GM19025 (cell line): ENCODE data around the gene TOX3.

Source experiments
- ATAC-seq: cut with Tn5 transposase; IDR thresholded peaks from one replicate; pipeline ENCODE4 v1.9.1; 2021; ENCODE audit warnings: mild to moderate bottlenecking, low read depth, moderate library complexity; ENCODE audit not compliant: unreplicated experiment

Gene TOX3

DNA sequence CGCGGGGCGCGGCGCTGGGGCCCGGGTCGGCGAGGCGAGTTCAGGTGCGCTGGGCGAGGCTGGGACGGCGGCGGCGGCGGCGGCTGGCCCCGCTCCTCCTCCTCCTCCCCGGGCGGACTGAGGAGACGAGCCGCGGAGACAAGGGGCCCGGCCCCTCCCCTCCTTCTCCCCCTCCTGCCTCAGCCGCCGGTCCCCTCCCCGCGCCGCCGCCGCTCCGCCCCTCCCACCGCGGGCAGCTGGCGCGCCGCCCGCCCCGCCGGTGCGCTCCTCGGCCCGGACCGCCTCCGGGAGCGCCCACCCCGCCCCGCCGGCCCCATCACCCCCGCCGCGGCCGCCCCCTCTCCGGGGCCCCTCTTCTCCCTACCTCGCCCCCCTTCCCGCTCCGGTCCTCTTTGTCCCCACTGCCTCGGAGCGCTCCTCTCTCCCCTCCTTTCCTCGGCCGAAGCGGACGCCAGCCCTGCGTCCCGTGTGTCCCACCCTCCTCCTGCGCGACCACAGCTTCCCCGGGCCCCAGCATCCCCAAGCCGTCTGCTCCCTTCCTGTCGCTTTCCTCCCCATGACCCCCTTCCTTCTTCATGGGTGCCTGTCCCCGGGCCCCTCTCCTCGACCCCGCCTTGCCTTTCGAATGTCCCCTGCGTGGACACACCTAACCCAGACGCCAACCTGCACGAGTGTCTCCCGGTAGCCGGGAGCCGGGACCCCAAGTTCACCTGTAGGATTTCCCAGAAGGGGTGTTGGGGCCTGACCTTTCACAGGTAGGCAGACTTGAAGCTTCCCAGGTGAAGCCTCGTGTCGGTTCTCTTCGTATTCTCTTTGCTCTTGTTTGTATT, at the start of gene TOX3:
Gene TOX3, minus strand, starts transcription at position 140 of the 830 bp plus-strand sequence. CDS start 420 bp downstream, outside the sequence.
- ATAC-seq: no peak

DNA sequence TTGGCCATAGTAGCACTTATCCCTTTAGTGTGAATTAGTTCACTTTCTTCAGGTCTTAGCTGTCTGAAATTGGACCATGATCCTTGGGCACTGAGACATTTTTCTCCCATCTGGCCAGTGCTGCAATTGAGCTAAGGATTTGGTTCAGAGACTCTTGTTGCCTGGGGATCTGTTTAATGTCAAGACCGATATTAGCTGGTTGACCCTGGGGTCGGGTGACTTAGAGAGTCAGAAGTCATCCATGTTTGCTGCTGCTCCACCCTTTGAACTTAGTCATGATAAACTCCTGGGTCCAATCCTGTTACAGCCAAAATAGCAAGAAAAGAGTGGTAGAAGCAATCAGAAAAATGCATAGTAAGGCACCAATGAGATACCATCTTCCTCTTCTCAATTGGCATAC, 45.8 kb upstream of the TOX3 start:
- no peak for ATAC-seq

DNA sequence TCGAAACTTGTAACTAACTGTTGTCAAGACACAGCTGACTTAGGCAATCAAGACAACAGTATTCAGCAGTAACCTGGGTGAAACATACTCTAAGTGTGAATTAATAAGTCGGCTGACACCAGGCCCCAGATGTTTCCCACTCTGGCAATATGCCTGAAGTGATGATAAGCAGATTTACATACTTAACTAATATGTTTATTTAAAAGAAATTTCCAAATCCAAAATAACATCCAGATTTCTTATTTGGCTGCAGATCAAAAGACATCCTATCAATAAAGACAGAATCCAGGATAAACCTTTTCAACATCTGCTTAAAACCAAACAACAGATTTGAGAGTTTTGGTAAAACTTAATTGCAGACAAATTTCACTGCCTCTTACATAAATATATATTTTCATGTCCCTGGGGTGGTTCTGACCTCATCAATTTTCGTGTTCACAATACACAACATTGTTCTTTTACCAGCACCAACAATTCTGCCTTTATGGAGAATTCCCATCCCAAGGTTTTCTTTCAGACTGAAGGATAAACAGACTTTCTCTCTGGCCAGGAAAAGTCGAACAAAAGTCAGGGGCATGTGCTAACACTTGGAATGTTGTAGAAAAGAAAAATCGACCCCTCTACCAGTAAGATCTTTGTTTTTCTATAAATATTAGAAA, 45.1 kb upstream of the TOX3 start:
- ATAC-seq: no peak

DNA sequence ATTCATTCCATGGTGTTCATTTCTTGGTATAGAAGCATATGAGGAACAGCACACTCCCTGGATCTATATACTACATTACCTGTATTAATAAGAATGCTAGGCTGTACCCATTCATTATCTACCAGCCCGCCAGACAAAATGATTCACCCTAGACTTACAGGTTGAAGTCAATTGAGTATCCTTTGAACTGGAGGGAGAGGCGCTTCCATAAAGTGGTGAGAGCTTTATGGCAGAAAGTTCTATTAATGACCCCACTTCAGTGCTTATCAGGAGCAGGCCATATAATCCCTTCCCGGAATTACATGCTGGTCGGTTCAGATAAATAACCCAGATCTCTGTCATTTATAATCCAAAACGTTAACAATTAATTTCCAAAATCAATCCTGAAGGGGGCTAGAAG, 44.5 kb upstream of the TOX3 start:
- ATAC-seq: no peak

DNA sequence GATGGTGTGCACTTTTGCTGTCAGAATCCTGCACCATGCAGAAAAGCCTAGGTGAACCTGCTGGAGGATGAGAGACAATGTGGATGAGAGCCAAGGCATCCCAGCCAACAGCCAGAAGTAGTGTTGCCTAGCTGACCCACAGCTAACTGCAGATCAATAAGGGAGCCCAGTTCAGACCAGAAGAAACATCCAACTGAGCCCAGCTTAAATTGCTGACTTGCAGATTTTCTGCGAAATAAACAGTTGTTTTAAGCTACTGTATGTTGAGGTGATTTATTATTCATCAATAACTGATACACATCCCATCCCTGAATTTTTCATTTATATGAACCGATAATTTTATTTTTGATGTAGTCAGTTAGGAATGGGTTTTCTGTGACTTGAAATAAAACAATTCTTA, 39.2 kb upstream of the TOX3 start:
- ATAC-seq: no peak

DNA sequence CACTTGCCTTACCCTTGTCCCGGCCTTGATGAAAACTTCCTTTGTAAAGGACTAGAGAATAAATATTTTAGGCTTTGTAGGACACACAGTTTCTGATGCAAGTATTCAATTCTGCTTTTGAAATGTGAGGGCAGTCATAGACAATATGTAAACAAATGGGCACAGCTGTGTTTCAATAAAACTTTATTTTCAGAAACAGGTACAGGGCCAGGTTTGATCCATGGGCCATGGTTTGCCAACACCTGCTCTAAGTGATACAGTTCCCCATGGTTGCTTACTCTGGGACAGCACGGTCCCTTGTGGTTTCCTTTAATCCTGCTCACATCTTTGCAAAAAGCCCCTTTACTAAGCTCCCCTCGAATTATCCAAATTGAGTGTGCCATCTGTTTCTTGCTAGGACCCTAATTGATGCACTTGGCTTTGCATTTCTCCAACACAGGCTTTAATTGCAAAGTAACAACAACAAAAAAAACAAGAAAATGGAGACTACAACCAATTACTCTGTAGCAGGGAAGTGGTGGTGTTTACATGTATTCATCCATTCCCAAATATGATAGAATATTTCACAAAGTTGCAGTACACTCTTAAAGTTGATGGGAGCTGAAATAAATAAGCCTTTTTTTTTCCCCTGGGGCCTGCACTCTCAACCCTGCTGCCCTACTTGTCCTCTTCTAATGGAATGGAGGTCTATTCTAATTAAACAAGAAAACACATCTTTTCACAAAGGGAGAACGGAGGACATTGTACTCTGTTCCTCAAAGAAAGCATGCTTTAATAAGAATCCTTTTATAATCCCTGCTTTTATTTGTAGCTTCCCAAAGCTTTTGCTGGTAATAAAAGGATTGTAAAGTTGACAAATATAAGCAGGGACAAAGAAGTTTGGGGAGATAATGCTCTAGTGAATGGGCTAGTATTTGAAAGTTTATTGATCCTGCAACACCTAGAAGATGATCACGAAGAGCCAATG, 37.7 kb upstream of the TOX3 start:
- ATAC-seq: no peak

DNA sequence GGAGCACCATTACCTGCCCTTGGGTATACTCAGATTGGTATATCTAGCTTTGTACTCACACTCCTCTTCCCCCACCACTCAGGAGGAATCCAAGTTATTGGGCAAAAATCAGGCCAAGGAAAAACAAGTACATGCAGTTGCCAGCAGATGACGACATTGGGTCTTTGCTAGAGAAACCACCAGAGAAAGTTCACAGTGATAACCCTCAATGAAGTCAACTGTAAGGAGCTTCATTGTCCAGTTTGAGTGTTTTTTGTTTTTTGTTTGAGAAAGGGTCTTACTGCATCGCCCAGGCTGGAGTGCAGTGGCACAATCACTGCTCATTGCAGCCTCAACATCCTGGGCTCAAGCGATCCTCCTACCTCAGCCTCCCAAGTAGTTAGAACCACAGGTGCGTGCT, 34.6 kb upstream of the TOX3 start:
- ATAC-seq: no peak

DNA sequence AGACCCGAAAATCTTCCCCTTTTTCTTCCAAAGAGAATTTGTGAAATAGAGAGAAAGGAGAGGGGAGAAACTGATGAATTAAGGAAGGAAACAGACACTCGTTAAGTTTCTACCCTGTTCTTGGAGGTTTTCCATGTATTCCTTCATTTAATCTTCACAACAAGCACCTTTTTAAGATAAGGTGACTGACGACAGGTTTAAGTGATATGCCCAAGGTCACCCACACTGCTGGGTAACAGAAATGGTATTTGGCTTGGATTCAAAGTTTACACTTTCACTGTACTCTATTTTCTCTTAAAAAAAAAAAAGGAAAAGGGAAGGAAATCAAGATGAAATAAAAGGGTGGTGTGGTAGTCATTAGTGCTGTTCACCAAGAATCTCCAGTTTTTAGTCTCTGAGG, 33.5 kb upstream of the TOX3 start:
- ATAC-seq: no peak

DNA sequence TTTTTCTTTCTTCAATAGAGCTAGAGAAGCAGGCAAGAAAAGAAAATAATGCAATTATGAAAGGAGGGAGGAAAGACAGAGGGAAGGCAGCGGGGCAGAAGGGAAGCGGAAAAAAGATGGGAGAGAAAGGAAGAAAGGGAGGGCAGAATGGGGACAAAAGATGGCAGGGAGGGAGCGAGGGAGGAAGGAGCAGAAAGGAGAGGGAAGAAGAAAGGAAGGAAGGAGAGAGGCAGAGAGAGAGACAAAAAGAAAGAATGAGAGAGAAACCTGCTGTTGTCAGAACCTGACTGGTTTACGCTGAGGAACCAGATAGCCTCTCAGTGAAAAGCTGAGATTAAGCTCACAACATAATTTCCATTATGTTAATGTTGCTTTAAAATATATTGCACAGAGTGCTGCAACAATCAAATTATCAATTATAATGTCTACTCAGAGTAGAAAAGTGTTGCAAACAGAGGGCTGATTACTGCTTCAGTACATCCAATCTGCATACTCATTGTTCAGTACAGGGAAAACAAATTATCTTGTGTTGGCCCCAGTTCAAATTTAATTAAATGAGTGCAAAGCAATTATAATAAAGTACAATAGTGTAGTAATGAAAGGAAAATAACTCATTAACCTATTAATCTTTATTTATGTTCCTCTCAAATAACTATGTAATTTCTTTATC, 32.0 kb upstream of the TOX3 start:
- ATAC-seq: no peak

DNA sequence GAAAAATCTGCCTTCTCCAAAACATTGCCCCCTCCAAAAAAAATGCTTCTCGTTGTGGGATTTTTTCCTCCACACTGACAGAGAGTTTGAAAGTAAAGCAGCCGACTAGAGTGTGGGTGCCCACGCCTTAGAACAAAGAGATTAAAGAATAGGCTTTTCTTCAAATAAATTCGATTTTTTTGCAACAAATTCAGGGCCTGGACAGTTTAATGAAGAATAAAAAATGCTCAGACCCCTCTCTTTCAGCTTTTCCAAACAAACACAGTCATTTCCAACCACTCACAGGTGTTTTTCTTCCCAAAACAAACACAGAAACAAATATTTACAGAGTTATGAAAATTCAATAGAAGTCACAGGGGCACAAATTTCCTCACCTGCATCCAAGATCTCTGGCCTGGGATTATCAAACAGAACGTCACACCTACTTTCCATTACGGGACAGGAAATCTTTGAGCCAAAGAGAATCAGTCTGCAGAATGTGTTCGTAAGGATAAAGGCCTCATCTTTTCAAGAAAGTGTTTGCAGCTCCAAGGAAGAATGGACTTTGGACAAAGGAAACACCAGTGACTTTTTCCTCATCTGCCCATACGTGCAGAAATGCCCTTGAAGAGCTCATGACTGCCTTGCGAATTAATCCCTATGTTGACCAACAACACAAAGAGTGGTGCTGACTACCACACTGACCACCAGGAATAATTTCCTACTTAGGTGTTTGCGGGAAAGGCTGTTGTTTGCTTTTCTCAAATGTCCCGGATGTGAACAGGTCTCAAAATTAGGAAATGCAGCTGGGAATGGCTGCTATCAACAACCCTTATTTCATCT, 31.3 kb upstream of the TOX3 start:
- ATAC-seq: no peak

DNA sequence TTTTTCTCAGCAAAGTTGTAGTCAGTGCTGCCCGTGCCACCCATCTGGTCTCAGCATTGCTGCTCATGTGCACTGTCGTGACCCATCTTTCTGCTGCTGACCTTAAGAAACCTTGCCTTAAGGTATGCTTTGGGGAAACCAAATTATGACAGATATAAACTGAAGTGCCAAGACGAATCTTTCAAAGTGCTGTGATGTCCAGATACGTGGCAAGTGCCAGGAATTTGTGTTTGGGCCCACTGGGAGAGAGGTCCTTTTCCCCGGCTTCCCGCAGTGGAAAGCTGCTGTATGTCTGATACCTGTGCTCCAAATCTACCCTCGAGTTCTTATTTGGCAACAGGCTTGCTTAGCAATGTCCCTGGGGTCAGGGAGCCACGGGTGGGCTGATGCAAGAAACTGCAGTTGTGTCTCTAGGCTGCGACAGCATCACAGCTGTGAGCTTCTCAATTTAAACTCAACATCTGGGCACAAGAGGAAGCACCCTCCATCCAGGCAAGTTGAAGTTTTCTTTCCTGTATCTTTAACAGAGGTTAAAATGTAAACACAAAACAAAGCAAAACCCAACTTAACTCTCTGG, 30.3 kb upstream of the TOX3 start:
- no peak for ATAC-seq

DNA sequence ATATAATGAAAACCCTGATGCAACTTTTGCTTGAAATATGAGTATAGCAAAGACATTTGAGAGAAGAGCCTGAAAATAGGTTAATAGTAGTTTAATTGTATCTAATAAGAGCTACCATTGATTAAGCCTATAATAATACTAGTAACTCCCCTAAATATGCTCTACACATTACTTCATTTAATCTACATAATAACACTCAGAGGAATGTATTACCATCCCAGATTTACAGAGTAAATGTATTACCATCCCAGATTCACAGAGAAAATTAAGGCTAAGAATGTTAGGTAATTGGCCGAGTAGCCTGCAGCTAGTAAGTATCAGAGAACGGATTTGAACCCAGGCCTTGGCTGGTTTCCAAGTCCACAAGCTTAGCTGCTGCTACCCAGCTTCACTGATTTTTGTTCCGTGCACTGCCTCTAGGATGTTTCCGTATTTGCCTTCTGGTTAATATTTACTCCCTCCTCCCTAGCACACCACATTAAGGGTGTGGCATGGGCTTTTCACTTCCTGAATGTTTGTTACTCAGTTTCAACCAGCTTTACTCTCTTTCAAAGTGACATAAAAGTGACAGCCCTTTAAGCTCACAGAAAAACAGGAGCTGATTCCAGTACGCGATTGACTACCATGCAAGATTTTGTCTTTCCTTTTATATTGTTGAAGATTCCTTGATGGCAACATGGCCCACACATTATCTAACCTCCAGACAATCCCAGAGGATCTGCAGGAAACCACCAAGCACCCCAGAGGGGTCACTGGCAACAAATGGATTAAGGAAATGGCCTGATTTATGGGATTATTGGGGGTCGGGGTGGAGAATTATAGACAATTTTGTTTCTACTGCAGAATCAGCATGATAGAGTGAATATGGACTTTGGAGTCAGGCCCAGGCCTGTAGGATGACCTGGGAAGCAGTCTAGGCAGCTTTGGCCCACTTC, 26.7 kb upstream of the TOX3 start:
- peak; percentile 89 for ATAC-seq

DNA sequence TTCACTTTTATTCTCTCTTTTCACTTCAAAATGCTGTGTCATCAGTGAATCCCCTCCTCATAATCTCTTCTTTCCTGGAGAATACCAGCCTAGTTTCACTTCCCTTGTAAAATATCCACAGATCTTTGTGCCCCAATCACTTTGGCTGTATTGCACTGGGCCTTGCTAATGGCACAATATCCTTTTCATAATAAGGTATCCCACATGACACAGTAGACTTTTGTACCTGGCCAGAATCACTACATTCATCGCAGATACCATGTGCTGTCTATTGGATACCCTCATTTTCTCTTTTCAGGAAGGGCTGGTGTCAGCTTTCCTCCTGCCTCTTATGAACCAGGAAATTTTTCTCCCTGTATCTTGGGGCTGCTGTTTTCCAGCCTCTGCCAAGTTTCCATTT, 25.7 kb upstream of the TOX3 start:
- no peak for ATAC-seq

DNA sequence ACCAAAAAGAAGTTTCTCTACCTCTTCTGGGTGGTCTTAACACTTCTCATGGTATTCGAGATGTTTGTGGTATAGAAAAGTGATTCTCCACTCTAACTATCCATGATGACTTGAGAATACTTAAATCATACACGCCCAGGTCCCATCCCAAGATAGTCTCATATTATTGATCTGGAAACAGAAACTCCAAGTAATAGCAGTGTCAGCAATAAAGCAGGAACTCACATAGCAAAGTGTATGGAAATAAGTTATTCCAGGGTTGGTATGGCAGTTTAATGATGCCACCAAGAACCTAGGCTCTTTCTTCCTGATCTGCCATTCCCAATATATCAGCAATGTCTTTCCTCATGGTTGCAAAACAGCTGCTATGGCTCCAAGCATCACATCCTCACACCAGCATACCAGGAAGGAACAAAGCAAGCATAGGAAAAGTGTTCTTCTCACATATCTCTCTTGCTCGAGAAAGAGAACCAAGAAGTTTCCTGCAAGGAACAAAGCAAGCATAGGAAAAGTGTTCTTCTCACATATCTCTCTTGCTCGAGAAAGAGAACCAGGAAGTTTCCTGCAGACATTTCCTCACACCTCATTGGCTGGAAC, 23.6 kb upstream of the TOX3 start:
- no peak for ATAC-seq

DNA sequence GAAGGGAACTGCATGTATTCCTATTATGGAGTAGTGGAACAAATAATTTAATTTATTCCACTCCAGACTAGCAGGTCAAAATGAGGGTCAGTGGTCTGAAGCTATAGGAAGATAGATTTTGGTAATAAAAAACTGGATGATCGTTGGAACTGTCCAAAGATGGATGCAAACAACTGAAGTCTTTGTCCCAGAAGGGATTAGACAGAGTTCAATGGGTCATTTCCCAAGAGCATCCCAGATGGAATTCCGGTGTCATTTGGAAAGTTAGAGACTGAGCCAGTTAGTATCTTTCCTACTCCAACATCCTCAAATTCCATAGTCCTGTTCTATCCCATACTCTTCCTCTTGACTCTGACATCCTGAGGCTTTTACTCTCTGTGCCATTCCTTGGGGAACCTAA, 22.8 kb upstream of the TOX3 start:
- no peak for ATAC-seq

DNA sequence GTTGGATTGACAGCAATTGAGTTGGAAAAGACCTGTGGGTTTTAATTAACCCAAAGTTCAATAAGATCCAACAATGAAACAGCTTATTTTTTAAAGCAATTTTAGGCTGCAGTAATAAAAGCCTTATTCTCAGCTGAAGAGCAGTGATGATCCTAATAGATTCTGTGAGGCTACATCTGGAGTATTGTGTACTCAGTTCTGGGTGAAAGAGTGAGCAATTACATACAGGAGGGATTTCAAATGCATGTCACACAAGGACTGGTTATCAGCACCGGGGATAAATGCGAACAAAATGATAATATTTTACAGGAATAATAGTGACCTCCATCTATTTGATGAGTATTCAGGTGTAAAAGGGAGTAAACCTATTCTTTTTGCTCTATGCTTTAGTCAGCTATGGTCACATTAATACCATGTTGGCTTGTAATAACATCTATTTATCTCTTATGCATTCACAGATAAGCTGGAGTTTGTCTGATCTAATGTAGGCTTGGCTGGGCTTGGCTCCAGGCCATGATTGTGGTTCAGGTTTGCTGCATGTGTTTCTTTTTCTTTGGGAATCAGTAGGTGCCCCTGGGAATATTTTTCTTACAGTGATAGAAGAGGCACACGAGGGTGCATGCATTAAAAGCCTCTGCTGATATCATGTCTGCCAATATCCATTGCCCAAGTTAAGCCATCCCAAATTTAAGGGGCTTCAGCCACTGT, 22.2 kb upstream of the TOX3 start:
- no peak for ATAC-seq

DNA sequence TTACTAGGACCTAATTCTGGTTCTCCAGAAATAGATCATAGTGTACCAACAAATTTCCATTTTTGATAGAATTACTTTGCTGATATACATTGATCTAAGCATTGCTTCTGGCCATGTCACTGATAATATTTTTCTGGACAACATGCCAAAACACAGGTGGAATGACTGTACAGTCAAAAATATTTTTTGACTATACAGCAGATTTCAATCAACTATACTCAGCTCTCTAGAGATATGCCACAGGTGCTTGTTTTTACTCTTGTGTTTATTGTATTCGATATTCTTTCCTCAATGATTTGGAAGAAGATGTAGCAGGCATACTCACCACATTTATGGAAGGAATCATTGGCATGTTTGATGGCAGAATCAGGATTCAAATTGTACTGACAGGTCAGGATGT, 21.6 kb upstream of the TOX3 start:
- no peak for ATAC-seq
